ENCODE data around the gene MED15. TPM values are rescaled to one million over a fixed set of nuclear protein-coding genes. Genes with fewer than 3 reads are reported as not detected.

MED15 gene
- total RNA-seq, 1 experiment from 2014 or later = 59.3 TPM

DNA sequence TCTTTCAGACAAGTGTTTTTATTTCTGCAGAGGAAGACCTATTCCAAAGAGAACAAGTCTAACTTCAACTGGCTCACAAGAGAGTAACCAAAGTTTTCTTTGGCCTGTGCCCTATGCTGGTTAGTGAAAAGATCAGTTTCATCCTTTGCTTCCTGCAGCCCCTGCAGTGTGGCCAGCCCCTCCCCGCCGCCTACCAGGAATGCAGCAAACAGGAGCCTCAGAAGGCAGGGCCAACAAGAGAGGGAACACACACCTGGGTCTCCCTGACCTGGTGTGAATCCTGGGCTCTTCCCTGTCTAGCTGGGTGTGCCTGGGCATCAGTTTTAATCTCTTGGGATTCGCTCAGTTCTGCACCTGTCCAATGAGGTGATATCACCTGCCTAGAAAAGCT is 48.3 kb upstream of the MED15 start:
- Histone ChIP-seq H3K36me3 (ENCODE audit: control insufficient read depth, insufficient read depth, low read length) (no peaks in the 10 kb centered on the region), H3K27me3 (ENCODE audit: control insufficient read depth, insufficient read depth, low read length) (no peaks in the 10 kb centered on the region), H3K4me1 (ENCODE audit: control insufficient read depth, insufficient read depth, low read length) (no peaks in the 10 kb centered on the region), H3K4me3 (ENCODE audit: low read depth in 2 of 2, low read length in 2 of 2) (no peak overlapping the region), H3K27ac (ENCODE audit: low read length) (no peak overlapping the region), H3K9me3 (ENCODE audit: control insufficient read depth, insufficient read depth, low read depth, low read length) (no peaks in the 10 kb centered on the region)
- ChIA-PET CTCF (no interaction called here), POLR2A (interaction anchor here (0.6 kb wide), 1 partner anchor 1403 kb away, joined by 4 read pairs; no protein-coding TSS in a partner anchor)
- intact Hi-C loops (cut with micrococcal nuclease; ENCODE audit: unreplicated experiment) = no loop called here
- TF ChIP-seq, protein P1, sequence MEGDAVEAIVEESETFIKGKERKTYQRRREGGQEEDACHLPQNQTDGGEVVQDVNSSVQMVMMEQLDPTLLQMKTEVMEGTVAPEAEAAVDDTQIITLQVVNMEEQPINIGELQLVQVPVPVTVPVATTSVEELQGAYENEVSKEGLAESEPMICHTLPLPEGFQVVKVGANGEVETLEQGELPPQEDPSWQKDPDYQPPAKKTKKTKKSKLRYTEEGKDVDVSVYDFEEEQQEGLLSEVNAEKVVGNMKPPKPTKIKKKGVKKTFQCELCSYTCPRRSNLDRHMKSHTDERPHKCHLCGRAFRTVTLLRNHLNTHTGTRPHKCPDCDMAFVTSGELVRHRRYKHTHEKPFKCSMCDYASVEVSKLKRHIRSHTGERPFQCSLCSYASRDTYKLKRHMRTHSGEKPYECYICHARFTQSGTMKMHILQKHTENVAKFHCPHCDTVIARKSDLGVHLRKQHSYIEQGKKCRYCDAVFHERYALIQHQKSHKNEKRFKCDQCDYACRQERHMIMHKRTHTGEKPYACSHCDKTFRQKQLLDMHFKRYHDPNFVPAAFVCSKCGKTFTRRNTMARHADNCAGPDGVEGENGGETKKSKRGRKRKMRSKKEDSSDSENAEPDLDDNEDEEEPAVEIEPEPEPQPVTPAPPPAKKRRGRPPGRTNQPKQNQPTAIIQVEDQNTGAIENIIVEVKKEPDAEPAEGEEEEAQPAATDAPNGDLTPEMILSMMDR (IDR thresholded peaks at IDR 0.05) = no peak
- TF ChIP-seq POLR2AphosphoS5 (IDR thresholded peaks at IDR 0.05; ENCODE audit: low read depth, low read length) (no peak), SIN3A (IDR thresholded peaks at IDR 0.05; ENCODE audit: borderline replicate concordance, insufficient read depth, low read depth, low read length) (no peak), REST (IDR thresholded peaks at IDR 0.05; ENCODE audit: insufficient read depth in 1 of 2, low read depth in 2 of 2, low read length in 1 of 2) (no peak), TCF7L2 (IDR thresholded peaks at IDR 0.05; ENCODE audit: low read depth, low read length) (no peak)
- no peak for DNase-seq (ENCODE audit: low read depth, low spot score)
- no TSS peak for BruUV-seq (replicated peaks)
- in situ Hi-C loops (cut with HindIII; ENCODE audit: low pct_unique_long_range_greater_than_20kb, low sequenced_read_pairs) = no loop called here
- ATAC-seq = no peak

DNA sequence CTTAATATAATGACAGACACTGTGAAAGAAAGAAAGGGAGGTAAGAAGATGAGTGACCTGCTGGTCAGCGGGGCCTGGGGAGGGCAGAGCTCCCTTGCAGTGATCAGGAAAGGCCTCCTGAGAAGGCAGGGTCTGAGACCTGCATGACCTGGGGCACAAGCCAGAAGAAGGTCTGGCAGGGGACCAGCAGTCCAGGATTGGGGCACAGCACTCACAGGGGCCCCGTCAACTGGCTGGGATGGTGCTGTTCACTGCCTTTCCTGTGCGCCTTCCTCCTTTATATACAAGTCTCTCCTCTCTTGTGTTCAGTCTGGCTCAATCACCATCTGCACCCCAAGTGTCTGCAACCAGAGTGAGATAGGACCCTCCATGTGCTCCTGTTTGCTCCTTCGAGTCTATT is 47.5 kb upstream of the MED15 start:
- ChIA-PET POLR2A (no interaction called here), CTCF (no interaction called here)
- DNase-seq (ENCODE audit: low read depth, low spot score) = no peak
- Histone ChIP-seq H3K27ac (ENCODE audit: low read length) (no peak overlapping the region), H3K27me3 (ENCODE audit: control insufficient read depth, insufficient read depth, low read length) (no peaks in the 10 kb centered on the region), H3K4me3 (ENCODE audit: low read depth in 2 of 2, low read length in 2 of 2) (no peak overlapping the region), H3K9me3 (ENCODE audit: control insufficient read depth, insufficient read depth, low read depth, low read length) (no peaks in the 10 kb centered on the region), H3K4me1 (ENCODE audit: control insufficient read depth, insufficient read depth, low read length) (no peaks in the 10 kb centered on the region), H3K36me3 (ENCODE audit: control insufficient read depth, insufficient read depth, low read length) (no peaks in the 10 kb centered on the region)
- ATAC-seq = no peak
- no TSS peak for BruUV-seq (replicated peaks)
- in situ Hi-C loops (cut with HindIII; ENCODE audit: low pct_unique_long_range_greater_than_20kb, low sequenced_read_pairs) = no loop called here
- intact Hi-C loops (cut with micrococcal nuclease; ENCODE audit: unreplicated experiment) = no loop called here
- TF ChIP-seq SIN3A (IDR thresholded peaks at IDR 0.05; ENCODE audit: borderline replicate concordance, insufficient read depth, low read depth, low read length) (no peak), POLR2AphosphoS5 (IDR thresholded peaks at IDR 0.05; ENCODE audit: low read depth, low read length) (no peak), TCF7L2 (IDR thresholded peaks at IDR 0.05; ENCODE audit: low read depth, low read length) (no peak), REST (IDR thresholded peaks at IDR 0.05; ENCODE audit: insufficient read depth in 1 of 2, low read depth in 2 of 2, low read length in 1 of 2) (no peak)
- TF ChIP-seq, protein P1 (IDR thresholded peaks at IDR 0.05) = no peak
